AG10803 (cell line): ENCODE data around the gene LAIR1.

Experiments used
- DNase-seq: peaks from one replicate; pipeline ENCODE4 v3.0.0; 2010; ENCODE audit warnings: low read depth
- H3K4me3 ChIP-seq: 2 replicates; pipeline ENCODE4 v1.5.1; 2011; ENCODE audit warnings: mild to moderate bottlenecking, low read length, control low read depth
- TF ChIP-seq, protein P1 (sequence below): conservative IDR thresholded peaks from 2 replicates; pipeline ENCODE4 v1.5.1; 2011; ENCODE audit warnings: mild to moderate bottlenecking, low read length, control low read depth, inconsistent platforms

The LAIR1 gene

GRCh38 chr19:54352546-54352945, 12.2 kb downstream of the LAIR1 start:
- no peak overlapping the region for H3K4me3 ChIP-seq
- TF ChIP-seq, protein P1, sequence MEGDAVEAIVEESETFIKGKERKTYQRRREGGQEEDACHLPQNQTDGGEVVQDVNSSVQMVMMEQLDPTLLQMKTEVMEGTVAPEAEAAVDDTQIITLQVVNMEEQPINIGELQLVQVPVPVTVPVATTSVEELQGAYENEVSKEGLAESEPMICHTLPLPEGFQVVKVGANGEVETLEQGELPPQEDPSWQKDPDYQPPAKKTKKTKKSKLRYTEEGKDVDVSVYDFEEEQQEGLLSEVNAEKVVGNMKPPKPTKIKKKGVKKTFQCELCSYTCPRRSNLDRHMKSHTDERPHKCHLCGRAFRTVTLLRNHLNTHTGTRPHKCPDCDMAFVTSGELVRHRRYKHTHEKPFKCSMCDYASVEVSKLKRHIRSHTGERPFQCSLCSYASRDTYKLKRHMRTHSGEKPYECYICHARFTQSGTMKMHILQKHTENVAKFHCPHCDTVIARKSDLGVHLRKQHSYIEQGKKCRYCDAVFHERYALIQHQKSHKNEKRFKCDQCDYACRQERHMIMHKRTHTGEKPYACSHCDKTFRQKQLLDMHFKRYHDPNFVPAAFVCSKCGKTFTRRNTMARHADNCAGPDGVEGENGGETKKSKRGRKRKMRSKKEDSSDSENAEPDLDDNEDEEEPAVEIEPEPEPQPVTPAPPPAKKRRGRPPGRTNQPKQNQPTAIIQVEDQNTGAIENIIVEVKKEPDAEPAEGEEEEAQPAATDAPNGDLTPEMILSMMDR, result no peak
- no peak for DNase-seq

DNA sequence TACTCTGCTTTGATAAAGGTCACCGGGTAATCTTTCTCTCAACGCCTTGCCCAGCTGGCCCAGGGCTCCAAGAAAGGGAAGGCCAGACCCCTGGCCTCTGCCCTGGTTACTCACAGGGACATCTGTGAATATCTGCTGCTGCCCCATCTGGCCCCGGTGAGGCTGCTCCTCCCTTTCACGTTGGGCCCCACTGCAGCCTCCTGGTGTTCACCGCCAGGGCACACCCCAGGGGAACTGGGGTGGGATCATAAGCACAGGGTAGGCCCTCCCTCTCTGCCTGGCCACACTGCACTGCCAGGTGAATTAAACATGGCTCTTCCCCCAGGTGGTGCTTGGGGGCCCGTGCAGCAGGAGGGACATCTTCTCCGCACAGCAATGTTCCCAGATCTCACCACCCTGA, 12.7 kb downstream of the LAIR1 start:
- TF ChIP-seq, protein P1, result no peak
- DNase-seq, result no peak
- H3K4me3 ChIP-seq, result no peak overlapping the region

DNA sequence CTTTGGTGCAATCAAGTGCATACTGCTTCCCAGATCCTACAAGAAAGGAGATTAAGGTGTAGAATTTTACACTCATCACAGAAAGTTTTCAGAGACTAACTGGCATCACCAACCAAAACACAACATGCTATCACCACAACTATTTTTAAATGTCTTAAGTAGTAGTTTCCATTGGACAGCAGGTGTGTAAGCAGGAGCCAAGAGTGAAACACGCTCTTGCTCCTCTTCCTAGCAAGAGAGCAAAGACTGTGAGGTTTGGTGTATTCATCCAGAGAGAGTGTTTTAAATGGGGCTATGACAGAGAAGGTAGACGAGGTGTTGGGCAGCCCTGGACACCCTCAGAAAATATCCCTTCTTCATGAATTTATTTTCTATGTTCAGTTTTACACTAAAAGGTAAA, 13.3 kb downstream of the LAIR1 start:
- DNase-seq, result no peak
- H3K4me3 ChIP-seq, result no peak overlapping the region
- TF ChIP-seq, protein P1, result no peak

- TF ChIP-seq, protein P1, result no peak
- no peak overlapping the region for H3K4me3 ChIP-seq
- no peak for DNase-seq
Measured at GRCh38 chr19:54345938-54346386, 18.8 kb downstream of the LAIR1 start.

GRCh38 chr19:54343868-54344267, 20.9 kb downstream of the LAIR1 start:
- TF ChIP-seq, protein P1, result no peak

DNA sequence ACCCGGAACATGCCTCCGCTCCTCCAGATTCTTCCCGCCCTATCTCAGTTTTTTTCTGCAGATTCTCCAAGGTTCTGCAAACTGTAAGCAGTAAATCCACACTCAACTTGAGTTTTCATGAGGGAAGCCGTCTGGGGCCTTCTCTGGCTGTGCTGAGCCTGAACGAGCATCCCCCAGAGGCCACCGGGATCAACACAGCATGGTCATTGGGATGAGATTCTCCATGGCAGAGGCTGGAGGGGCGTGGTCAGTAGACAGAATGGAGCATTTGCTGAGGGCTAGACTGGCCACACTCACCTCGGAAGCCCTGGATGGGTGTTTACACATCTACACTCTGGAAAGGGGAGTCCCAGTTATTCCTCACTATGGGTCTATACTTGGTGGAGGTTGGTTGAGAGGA, 23.4 kb downstream of the LAIR1 start:
- no peak for DNase-seq
- TF ChIP-seq, protein P1, result no peak
- H3K4me3 ChIP-seq, result no peak overlapping the region

More at GRCh38 chr19:54343868-54344267, 20.9 kb downstream of the LAIR1 start:
- H3K4me3 ChIP-seq, result no peak overlapping the region
- DNase-seq, result no peak

DNA sequence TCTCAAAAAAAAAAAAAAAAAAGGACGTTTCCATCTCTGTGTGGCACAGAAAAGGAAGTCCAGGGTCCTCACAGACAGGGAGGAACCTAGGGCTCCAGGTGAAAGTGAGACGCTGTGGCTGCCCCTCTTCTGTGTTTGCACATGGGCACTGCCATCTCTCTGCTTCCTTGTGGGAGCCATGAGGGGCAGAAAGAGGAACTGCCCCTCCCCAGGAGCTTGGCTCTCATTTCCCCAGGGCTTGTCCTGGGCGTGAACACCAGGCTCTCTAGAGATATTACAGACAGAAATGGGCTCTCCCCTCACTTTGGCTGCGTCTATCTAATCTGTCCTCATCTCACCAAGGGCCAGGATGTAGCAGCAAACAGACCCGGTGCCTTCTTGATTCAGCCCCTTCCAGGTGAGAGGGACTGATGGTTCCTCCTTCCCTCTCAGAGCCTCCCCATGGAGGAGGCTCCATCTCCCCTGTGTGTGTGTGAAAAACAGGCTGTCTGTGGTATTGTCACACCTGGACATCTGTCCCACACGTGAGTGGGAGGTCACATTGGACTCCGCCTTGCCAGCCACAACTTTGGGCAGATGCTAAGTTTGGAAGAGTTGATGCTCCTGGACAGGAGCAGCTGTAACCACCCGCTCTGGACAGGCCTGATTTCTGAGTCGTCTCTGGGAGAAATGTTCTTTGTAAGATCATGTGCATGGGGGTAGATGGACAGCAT, 24.9 kb downstream of the LAIR1 start:
- TF ChIP-seq, protein P1, result no peak
- H3K4me3 ChIP-seq, result no peak overlapping the region
- DNase-seq, result no peak
